GM18499 (cell line): ENCODE measurements around the gene MIPOL1.
"Not testable (repeated sequence)": the region's sequence is repeated elsewhere in the genome, so short reads cannot be mapped to it uniquely, and the experiment has no call there.

Experiments
- ATAC-seq: cut with Tn5 transposase; IDR thresholded peaks from one replicate; pipeline ENCODE4 v1.9.1; 2021; ENCODE audit warnings: moderate number of reproducible peaks; ENCODE audit not compliant: insufficient read depth, unreplicated experiment

MIPOL1 gene

GRCh38 chr14:37493606-37494005 lies 295.9 kb downstream of the MIPOL1 start:
- no peak for ATAC-seq

GRCh38 chr14:37497422-37497821 lies 299.7 kb downstream of the MIPOL1 start:
- ATAC-seq: no peak

DNA sequence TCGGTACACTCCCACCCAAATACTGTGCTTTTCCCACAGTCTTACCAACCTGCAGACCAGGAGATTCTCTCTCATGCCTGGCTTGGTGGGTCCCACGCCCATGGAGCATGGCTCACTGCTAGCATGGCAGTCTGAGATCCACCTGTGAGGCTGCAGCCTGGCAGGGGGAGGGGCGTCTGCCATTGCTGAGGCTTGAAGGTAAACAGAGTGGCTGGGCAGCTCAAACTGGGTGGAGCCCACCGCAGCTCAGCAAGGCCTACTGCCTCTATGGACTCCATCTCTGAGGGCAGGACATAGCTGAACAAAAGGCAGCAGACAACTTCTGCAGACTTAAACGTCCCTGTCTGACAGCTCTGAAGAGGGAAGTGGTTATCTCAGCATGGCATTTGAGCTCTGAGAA lies 304.1 kb downstream of the MIPOL1 start:
- no peak for ATAC-seq

- no peak for ATAC-seq
Observed at GRCh38 chr14:37508503-37508902, 310.8 kb downstream of the MIPOL1 start.

- no peak for ATAC-seq
Observed at GRCh38 chr14:37512173-37512572, 314.4 kb downstream of the MIPOL1 start.

GRCh38 chr14:37515771-37516170 lies 318.0 kb downstream of the MIPOL1 start:
- no peak for ATAC-seq

DNA sequence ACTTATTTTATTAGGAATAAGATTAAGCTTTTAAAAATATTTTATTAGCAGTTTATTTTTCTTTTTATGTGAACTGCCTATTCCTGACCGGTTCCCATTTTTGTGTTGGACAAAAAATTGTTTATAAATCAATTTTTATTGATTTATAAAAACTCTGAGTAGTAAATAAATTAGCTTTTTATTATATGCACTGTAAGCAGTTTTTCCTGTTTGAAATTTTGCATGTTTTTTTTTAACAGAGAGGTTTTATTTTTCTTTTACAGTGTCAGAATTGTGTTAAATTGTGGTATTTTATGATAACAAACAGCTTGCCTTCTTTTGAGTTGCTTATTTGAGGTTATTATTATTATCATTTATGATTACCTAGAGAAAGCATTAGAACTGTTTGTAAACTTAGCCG lies 329.3 kb downstream of the MIPOL1 start:
- ATAC-seq: no peak

DNA sequence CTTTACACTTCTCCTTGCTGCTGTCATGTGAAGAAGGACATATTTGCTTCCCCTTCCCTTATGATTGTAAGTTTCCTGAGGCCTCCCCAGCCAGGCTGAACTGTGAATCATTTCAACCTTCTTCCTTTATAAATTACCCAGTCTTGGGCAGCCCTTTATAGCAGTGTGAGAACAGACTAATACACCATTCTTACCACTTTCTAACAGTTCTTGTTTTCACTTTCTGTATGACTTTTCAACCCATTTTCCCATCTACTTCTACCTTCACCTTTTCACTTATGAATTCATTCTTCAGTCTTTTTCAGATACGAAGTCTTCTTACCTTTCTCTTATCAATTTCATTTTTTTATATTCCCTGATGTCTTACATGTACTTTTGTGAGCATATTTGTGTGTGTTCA lies 342.3 kb downstream of the MIPOL1 start:
- no peak for ATAC-seq

DNA sequence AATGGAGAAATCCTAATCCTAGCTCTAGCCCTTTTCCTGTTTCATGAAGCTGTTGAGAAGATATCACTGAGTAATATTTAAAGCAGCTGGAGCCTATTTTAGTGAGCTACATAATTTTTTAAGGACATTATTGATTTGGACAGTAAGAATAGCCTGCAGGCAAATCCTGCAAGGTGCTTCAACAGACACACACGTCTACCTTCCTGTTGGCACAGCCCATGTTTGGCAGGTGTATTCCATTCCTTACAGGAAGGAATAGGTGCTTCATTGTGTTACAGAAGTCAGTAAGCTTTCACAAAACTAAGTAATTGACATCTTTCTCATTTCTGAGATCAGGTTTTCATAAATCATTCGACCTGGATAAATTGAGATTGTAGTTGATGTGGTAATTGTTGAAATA lies 346.7 kb downstream of the MIPOL1 start:
- ATAC-seq: no peak

- no peak for ATAC-seq
Observed at GRCh38 chr14:37545174-37545573, 347.4 kb downstream of the MIPOL1 start.

DNA sequence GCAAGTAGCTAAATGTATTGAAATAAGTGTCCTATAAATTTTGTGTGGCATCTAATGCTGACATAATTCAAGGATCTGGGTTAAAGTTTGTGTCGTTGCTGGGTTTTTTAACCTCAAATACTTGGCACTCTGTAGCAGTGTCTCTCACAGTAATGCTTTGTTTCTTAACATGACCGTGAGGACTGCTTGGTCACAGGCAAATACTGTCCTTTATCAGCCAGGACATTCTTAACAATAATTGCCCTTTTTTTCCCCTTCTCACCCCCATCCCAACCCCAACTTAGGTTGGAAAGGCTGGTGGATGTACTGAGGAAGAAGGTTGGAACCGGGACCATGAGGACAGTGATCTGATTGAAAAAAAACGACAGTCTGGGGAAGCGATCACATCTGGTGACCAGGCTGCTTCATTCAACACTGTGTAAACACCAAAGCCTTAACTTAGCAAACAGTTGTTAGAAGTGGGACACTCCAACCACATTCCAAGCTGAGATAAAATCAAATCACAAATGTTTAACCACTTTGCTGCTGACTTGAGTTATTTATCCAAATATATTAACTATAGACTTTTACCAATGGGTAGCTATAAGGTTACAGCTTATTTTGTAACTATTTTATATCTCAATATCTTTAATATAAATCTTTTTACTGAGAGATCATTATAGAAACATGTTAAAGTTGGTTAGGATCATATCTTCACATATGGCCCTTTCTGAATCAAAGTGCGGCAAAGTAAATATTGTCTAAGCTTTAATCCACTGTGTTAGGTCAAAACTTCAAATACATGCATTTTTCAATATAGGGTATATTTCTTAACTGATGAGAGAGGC lies 349.1 kb downstream of the MIPOL1 start:
- ATAC-seq: no peak

GRCh38 chr14:37550511-37550910 lies 352.8 kb downstream of the MIPOL1 start:
- ATAC-seq: no peak

DNA sequence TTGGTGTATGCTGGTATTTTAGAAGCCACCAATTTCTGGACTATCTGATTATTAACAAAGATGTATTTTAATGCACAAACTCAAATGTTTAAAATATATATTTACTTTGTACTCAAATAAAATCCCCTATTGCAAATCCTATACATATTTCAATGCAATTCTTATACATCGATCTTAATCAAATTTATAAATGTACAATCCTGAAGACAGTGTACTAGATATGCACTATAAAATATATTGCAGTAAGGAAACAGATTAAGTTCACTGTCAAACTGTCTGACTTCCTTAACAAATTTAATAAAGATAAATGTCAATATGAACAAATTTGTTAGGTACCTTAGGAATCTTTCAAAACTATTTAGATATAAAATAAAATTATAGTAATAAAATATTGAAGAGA lies 353.4 kb downstream of the MIPOL1 start:
- no peak for ATAC-seq

DNA sequence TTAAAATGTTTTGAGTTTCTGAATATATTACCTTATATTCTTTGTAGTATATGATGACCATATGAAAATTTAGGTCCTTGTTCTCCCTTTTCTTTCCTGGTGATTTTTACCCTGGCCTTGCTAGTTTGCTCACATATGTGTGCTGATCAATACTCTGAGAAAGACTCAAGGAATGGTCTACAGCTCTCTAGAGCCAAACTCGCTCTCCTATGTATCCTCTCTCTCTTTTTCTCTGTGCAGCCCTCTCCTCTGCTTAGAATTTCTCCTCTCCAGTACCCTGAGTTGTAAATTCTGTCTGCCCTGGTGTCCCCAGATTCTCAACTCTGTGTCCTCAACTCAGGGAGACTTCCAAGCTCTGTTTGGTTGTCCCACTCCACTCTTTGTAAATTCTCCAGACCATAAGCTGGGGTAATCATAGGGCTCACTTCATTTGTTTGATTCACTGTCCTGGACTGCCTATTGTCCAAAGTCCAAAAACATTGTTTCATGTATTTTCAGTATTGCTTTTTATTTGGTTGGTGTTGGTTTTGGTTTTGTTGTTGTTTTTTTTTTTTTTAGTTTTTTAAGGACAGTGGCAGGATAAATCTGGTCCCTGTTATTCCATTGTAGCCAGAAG lies 356.3 kb downstream of the MIPOL1 start:
- ATAC-seq: no peak

DNA sequence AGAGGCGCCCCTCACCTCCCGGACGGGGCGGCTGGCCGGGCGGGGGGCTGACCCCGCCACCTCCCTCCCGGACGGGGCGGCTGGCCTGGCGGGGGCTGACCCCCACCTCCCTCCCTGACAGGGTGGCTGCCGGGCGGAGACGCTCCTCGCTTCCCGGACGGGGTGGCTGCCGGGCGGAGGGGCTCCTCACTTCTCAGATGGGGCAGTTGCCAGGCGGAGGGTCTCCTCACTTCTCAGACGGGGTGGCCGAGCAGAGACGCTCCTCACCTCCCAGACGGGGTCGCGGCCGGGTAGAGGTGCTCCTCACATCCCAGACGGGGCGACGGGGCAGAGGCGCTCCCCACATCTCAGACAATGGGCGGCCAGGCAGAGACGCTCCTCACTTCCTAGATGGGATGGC lies 357.9 kb downstream of the MIPOL1 start:
- not testable (repeated sequence) for ATAC-seq

- ATAC-seq: no peak
Observed at GRCh38 chr14:37558740-37559139, 361.0 kb downstream of the MIPOL1 start.

DNA sequence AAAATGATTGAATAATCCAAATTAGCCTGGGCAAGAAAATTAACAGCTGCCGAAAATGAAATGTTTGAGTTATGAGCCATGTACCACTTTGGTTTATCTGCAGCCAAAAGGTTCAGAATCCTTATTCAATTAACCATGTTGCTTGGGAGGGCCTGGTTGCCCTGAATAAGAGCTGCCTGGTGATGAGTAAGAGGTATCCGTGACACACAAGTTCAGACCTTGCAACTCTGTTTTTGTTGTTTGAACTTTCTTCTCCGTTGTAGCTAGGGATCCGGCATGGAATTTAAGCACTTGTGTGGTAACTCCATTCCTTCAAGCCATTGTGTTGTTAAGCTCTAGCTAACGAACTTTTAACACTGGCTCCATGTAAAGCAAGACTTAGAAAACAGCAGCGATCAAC lies 361.6 kb downstream of the MIPOL1 start:
- no peak for ATAC-seq

DNA sequence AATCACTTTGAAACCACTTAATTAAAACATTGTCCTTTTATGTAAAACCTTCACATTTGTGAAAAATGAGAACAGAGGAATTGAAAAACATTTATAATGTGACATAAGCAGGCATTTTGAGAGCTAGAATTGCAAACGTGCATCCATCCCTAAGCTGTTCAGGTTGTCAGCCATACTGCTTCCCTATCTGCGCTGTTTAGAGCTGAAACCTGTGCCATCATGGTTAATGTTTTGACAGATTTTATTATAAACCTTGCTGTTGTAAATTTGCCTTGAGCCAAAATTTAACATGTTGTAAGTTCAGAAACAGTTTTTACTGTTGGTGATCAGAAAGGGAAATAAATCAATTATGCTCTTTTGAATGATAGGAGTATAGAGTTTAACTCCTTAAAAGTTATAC lies 365.5 kb downstream of the MIPOL1 start:
- no peak for ATAC-seq

GRCh38 chr14:37565550-37565949 lies 367.8 kb downstream of the MIPOL1 start:
- no peak for ATAC-seq

GRCh38 chr14:37566811-37567371 lies 369.2 kb downstream of the MIPOL1 start:
- ATAC-seq: no peak

DNA sequence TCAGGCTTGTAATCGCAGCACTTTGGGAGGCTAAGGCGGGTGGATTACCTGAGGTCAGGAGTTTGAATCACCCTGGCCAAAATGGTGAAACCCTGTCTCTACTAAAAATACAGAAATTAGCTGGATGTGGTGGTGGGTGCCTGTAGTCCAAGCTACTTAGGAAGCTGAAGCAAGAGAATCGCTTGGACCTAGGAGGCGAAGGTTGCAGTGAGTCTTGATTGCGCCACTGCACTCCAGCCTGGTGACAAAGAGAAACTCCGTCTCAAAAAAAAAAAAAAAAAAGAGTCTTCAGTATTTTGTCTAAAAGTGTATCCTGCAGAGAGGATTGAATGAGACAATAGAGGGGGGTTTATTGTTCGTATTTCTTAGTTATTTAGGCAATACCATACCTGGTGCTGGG lies 372.0 kb downstream of the MIPOL1 start:
- no peak for ATAC-seq

GRCh38 chr14:37571391-37571790 lies 373.7 kb downstream of the MIPOL1 start:
- no peak for ATAC-seq
